OCI-LY7 (cell line): ENCODE data around the gene SFRP4.

Experiments
- CTCF ChIP-seq: fragments of 200-600 bp; sonication (generic); conservative IDR thresholded peaks from 2 replicates; pipeline ENCODE4 v1.5.1; 2014; ENCODE audit warnings: mild to moderate bottlenecking, antibody characterized with exemption, low read length, moderate library complexity, mixed read lengths
- EZH2phosphoT487 ChIP-seq: fragments of 200-600 bp; sonication (generic); IDR thresholded peaks from 2 replicates; pipeline ENCODE4 v1.6.1; 2018; ENCODE audit warnings: low read depth, borderline replicate concordance, mild to moderate bottlenecking, mixed run types, antibody characterized with exemption, low read length, moderate library complexity, mixed read lengths

- TF ChIP-seq CTCF: no peak
- TF ChIP-seq EZH2phosphoT487: no peak
These were observed 16.8 kb downstream of the SFRP4 start for GRCh38 chr7:37899712-37900247.
